A549 (cell line): ENCODE measurements around the gene TRMT2A. TPM values are rescaled to one million over a fixed set of nuclear protein-coding genes. Genes with fewer than 3 reads are reported as not detected.

Experiments used
- ATAC-seq, 2 experiments: fragments of 200-7000 bp in 1 of 2; fragments of >200 bp in 1 of 2; cut with Nextera tagmentation in 1 of 2; cut with Tn5 transposase in 1 of 2; 3 replicates each; pipeline versions ENCODE4 v1.8.0 to v1.9.1; 2018 to 2020; ENCODE audit warnings: mild to moderate bottlenecking in 1 of 2, moderate library complexity in 1 of 2
- CTCF ChIA-PET: fragments of 300-600 bp; sonication (Branson Sonifier 250); formaldehyde crosslinking; extraction: SDS; loops from one replicate; lab custom pipeline; 2021; ENCODE audit warnings: antibody characterized with exemption, inconsistent platforms; lab: Yijun Ruan, JAX
- POLR2A ChIA-PET: fragments of 350-600 bp; formaldehyde crosslinking; extraction: SDS; loops from one replicate; lab custom pipeline; 2021; ENCODE audit warnings: antibody characterized with exemption, inconsistent platforms; lab: Yijun Ruan, JAX
- DNase-seq, 2 experiments: peaks; one replicate each; pipeline versions ENCODE4 v3.0.0 to v3.0.0-alpha.2; 2011 to 2016; ENCODE audit warnings: low read depth in 1 of 2, low spot score in 1 of 2
- FAIRE-seq: peaks from 2 replicates; lab custom pipeline; 2011; peaks lifted over from hg19 to GRCh38; lab: Jason Lieb, UNC
- H3K27ac ChIP-seq, 2 experiments: fragments of >200 bp; sonication (Bioruptor Twin); formaldehyde crosslinking; 3 replicates each; pipeline ENCODE4 v1.5.1; 2016 to 2017
- H3K4me1 ChIP-seq: fragments of >200 bp; sonication (Bioruptor Twin); formaldehyde crosslinking; 3 replicates; pipeline ENCODE4 v1.6.1; 2016
- H3K4me2 ChIP-seq: fragments of >200 bp; sonication (Bioruptor Twin); formaldehyde crosslinking; 3 replicates; pipeline ENCODE4 v1.6.1; 2016
- H3K4me3 ChIP-seq: fragments of >200 bp; sonication (Bioruptor Twin); formaldehyde crosslinking; 3 replicates; pipeline ENCODE4 v1.5.1; 2016
- H3K9me3 ChIP-seq: fragments of >200 bp; sonication (Bioruptor Twin); formaldehyde crosslinking; 3 replicates; pipeline ENCODE4 v1.6.1; 2016
- BHLHE40 ChIP-seq: IDR thresholded peaks from 2 replicates; pipeline ENCODE4 v1.6.1; 2012; ENCODE audit warnings: low read depth, low read length, inconsistent platforms
- CBX8 ChIP-seq: fragments of 200-600 bp; sonication (generic); IDR thresholded peaks from 2 replicates; pipeline ENCODE4 v1.6.1; 2016
- CEBPB ChIP-seq, 2 experiments: fragments of >200 bp in 1 of 2; sonication (Bioruptor Twin) in 1 of 2; formaldehyde crosslinking in 1 of 2; IDR thresholded peaks; 2 replicates each; pipeline ENCODE4 v1.6.1; 2012 to 2016
- CHD2 ChIP-seq: fragments of 150-350 bp; IDR thresholded peaks from 2 replicates; pipeline ENCODE4 v1.6.1; 2014; ENCODE audit warnings: low read length; ENCODE audit not compliant: partially characterized antibody
- FOXS1 ChIP-seq: fragments of 250-450 bp; sonication (Bioruptor Pico); IDR thresholded peaks from 2 replicates; pipeline ENCODE4 v1.5.0; 2020; ENCODE audit warnings: mild to moderate bottlenecking, moderate library complexity
- HDAC2 ChIP-seq: fragments of 200-600 bp; sonication (generic); IDR thresholded peaks from 2 replicates; pipeline ENCODE4 v1.6.1; 2016
- MYC ChIP-seq: IDR thresholded peaks from 2 replicates; pipeline ENCODE4 v1.6.1; 2012; ENCODE audit warnings: mild to moderate bottlenecking, inconsistent platforms, low read length, improper control_type of control experiment, borderline replicate concordance
- RARB ChIP-seq: fragments of 250-450 bp; sonication (Bioruptor Pico); IDR thresholded peaks from 2 replicates; pipeline ENCODE4 v1.8.0; 2021; ENCODE audit warnings: mild to moderate bottlenecking, moderate library complexity
- RCOR1 ChIP-seq: fragments of 150-350 bp; IDR thresholded peaks from 2 replicates; pipeline ENCODE4 v1.6.1; 2014; ENCODE audit warnings: antibody characterized with exemption, low read length, low read depth
- RFX5 ChIP-seq: fragments of 450-650 bp; IDR thresholded peaks from 2 replicates; pipeline ENCODE4 v1.7.1; 2014; ENCODE audit warnings: antibody characterized with exemption, mild to moderate bottlenecking, moderate library complexity
- RNF2 ChIP-seq: fragments of 200-600 bp; sonication (generic); IDR thresholded peaks from 2 replicates; pipeline ENCODE4 v1.6.1; 2016; ENCODE audit warnings: low read depth, mild to moderate bottlenecking, antibody characterized with exemption, moderate library complexity, borderline replicate concordance
- ZC3H11A ChIP-seq: fragments of 450-650 bp; IDR thresholded peaks from 2 replicates; pipeline ENCODE4 v1.6.1; 2014; ENCODE audit warnings: antibody characterized with exemption, mild to moderate bottlenecking
- ZFP36 ChIP-seq: fragments of 450-650 bp; IDR thresholded peaks from 2 replicates; pipeline ENCODE4 v1.6.1; 2014; ENCODE audit warnings: borderline replicate concordance; ENCODE audit not compliant: partially characterized antibody
- WGBS: methylation state at CpG from one replicate; pipeline ENCODE4 v1.1.6; 2017; ENCODE audit errors: missing lambda C conversion rate; 5-methylcytosine and 5-hydroxymethylcytosine counted together
- polyA plus RNA-seq, 4 experiments: library from polyadenylated mRNA; depleted of rRNA in 3 of 4; stranded (reverse); fragments of >200 nt; fragmentation: RNase III in 1 of 4; extraction: RNeasy Plus Mini Kit Qiagen cat#74134 plus additional on column Dnase treatment in 1 of 4; gene quantifications; 2 replicates in 3 of 4; 3 replicates in 1 of 4; pipeline ENCODE4 v1.2.3, GENCODE V29; 2011 to 2017
- TF ChIP-seq, protein P1 (sequence below): IDR thresholded peaks from 2 replicates; pipeline ENCODE4 v1.6.1; 2012
- TF ChIP-seq, protein P2 (sequence below): fragments of >200 bp; sonication (Bioruptor Twin); formaldehyde crosslinking; IDR thresholded peaks from 2 replicates; pipeline ENCODE4 v1.6.1; 2016
- TF ChIP-seq, protein P3 (sequence below): fragments of >200 bp; sonication (Bioruptor Twin); formaldehyde crosslinking; IDR thresholded peaks from 3 replicates; pipeline ENCODE4 v1.6.1; 2016
- TF ChIP-seq, protein P4 (sequence below): fragments of 250-450 bp; sonication (Bioruptor Pico); IDR thresholded peaks from 2 replicates; pipeline ENCODE4 v1.5.0; 2021; ENCODE audit warnings: mild to moderate bottlenecking, moderate library complexity, borderline replicate concordance
- TF ChIP-seq, protein P5 (sequence below): fragments of 200-600 bp; sonication (generic); IDR thresholded peaks from 2 replicates; pipeline ENCODE4 v1.6.1; 2016; ENCODE audit warnings: antibody characterized with exemption, mild to moderate bottlenecking, moderate library complexity
- TF ChIP-seq, protein P6 (sequence below): fragments of >200 bp; sonication (Bioruptor Twin); formaldehyde crosslinking; IDR thresholded peaks from 3 replicates; pipeline ENCODE4 v1.5.1; 2016
- TF ChIP-seq, protein P7 (sequence below): fragments of 250-450 bp; sonication (Bioruptor Pico); IDR thresholded peaks from 2 replicates; pipeline ENCODE4 v1.5.0; 2020; ENCODE audit warnings: low read depth, mild to moderate bottlenecking, moderate library complexity

TRMT2A gene
- polyA plus RNA-seq, 2 of the 4 experiments (the other 2 are of a cell fraction), result 12.3 to 28.8 TPM

DNA sequence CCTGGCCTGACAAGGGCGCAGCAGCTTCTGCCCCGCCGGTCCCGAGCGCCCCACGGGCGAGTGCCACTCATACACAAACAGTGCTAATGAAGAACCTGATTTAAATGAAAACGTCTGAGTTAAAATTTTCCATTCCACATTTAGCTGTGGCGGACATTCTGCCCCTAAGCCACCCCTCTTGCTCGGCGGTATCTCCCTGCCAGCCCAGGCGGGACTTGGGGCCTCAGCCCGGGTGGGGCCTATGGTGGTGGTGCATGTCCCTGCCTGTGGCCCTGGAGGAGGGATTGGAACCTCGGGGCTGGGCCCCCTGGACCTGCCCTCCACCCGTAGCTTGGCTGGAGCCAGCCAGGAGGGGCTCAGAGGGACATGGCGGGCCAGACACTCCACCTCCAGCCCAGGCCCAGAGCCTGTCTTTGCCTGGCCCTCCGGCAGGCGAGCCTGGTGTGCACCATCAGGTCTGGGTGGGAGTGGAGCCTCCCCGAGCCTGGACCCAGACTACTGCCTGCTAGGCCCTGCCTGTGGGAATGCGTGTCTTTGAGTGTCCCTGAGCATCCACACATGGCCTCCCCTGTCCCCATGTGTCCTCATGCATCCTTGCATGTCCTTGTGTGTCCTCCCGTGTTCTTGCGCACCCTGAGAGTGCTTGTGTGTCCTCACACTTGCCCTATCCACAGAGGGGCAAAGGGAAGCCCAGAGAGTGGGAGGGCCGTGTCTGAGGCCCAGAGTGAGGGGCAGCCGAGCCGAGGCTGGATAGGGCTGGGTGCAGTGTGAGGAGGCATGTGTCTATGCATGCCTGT is 19.0 kb upstream of the TRMT2A start:
- ATAC-seq, result no peak
- Histone ChIP-seq H3K9me3 (no peaks in the 10 kb centered on the region), H3K4me2 (no peak overlapping the region), H3K4me3 (no peak overlapping the region), H3K4me1 (peaks cover 7% of the 10 kb centered on the region; the same call in 1 of the 3 replicates), H3K27ac (no peak overlapping the region)
- 95% methylated on average over 16 of the region's 25 CpGs for WGBS
- ChIA-PET POLR2A (no interaction called here), CTCF (interaction anchor here (1.4 kb wide), 1 partner anchor 20 kb away, joined by 3 read pairs; no protein-coding TSS in a partner anchor)
- FAIRE-seq, result no peak
- DNase-seq, result no peak
- TF ChIP-seq, protein P1, sequence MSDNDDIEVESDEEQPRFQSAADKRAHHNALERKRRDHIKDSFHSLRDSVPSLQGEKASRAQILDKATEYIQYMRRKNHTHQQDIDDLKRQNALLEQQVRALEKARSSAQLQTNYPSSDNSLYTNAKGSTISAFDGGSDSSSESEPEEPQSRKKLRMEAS, result no peak
- TF ChIP-seq, protein P2, sequence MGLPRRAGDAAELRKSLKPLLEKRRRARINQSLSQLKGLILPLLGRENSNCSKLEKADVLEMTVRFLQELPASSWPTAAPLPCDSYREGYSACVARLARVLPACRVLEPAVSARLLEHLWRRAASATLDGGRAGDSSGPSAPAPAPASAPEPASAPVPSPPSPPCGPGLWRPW, result no peak
- TF ChIP-seq RCOR1 (no peak), ZFP36 (no peak)
- TF ChIP-seq, protein P3, sequence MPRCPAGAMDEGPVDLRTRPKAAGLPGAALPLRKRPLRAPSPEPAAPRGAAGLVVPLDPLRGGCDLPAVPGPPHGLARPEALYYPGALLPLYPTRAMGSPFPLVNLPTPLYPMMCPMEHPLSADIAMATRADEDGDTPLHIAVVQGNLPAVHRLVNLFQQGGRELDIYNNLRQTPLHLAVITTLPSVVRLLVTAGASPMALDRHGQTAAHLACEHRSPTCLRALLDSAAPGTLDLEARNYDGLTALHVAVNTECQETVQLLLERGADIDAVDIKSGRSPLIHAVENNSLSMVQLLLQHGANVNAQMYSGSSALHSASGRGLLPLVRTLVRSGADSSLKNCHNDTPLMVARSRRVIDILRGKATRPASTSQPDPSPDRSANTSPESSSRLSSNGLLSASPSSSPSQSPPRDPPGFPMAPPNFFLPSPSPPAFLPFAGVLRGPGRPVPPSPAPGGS, result no peak

DNA sequence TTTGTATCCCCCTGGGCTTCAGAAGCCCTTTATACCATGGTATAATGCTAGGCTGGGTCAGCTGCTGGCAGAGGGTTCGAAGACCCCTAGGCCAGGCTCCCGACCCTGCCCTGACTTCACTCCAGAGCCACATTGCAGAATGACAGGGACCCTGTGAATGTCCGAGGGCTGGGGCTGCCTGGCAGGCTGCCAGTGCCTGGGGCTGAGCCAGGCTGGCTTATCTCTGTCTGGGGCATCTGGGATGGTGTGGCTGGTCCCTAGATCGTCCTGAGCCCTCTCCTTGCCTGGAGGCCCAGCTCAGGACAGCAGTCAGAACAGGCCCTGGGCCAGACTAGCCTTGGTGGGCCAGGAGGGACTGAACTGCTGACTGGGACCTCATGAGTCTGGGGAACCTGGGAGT is 18.2 kb upstream of the TRMT2A start:
- Histone ChIP-seq H3K4me1 (peaks cover 7% of the 10 kb centered on the region; the same call in 1 of the 3 replicates), H3K27ac (no peak overlapping the region), H3K4me2 (no peak overlapping the region), H3K9me3 (no peaks in the 10 kb centered on the region), H3K4me3 (no peak overlapping the region)
- ATAC-seq (no peak), FAIRE-seq (no peak), DNase-seq (no peak)
- ChIA-PET CTCF (no interaction called here), POLR2A (no interaction called here)
- WGBS, result 50% methylated on average over 1 of the region's 4 CpGs
- TF ChIP-seq RNF2, result no peak
- TF ChIP-seq CHD2, result no peak
- TF ChIP-seq CEBPB (IDR thresholded peaks at IDR 0.05), result no peak
- TF ChIP-seq RFX5, result no peak
- no peak for TF ChIP-seq RARB (CRISPR knock-in tag)
- TF ChIP-seq HDAC2, result no peak
- TF ChIP-seq, protein P4, sequence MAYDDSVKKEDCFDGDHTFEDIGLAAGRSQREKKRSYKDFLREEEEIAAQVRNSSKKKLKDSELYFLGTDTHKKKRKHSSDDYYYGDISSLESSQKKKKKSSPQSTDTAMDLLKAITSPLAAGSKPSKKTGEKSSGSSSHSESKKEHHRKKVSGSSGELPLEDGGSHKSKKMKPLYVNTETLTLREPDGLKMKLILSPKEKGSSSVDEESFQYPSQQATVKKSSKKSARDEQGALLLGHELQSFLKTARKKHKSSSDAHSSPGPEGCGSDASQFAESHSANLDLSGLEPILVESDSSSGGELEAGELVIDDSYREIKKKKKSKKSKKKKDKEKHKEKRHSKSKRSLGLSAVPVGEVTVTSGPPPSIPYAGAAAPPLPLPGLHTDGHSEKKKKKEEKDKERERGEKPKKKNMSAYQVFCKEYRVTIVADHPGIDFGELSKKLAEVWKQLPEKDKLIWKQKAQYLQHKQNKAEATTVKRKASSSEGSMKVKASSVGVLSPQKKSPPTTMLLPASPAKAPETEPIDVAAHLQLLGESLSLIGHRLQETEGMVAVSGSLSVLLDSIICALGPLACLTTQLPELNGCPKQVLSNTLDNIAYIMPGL (CRISPR knock-in tag), result no peak
- no peak for TF ChIP-seq BHLHE40
- no peak for TF ChIP-seq ZC3H11A
- no peak for TF ChIP-seq MYC
- TF ChIP-seq, protein P5, sequence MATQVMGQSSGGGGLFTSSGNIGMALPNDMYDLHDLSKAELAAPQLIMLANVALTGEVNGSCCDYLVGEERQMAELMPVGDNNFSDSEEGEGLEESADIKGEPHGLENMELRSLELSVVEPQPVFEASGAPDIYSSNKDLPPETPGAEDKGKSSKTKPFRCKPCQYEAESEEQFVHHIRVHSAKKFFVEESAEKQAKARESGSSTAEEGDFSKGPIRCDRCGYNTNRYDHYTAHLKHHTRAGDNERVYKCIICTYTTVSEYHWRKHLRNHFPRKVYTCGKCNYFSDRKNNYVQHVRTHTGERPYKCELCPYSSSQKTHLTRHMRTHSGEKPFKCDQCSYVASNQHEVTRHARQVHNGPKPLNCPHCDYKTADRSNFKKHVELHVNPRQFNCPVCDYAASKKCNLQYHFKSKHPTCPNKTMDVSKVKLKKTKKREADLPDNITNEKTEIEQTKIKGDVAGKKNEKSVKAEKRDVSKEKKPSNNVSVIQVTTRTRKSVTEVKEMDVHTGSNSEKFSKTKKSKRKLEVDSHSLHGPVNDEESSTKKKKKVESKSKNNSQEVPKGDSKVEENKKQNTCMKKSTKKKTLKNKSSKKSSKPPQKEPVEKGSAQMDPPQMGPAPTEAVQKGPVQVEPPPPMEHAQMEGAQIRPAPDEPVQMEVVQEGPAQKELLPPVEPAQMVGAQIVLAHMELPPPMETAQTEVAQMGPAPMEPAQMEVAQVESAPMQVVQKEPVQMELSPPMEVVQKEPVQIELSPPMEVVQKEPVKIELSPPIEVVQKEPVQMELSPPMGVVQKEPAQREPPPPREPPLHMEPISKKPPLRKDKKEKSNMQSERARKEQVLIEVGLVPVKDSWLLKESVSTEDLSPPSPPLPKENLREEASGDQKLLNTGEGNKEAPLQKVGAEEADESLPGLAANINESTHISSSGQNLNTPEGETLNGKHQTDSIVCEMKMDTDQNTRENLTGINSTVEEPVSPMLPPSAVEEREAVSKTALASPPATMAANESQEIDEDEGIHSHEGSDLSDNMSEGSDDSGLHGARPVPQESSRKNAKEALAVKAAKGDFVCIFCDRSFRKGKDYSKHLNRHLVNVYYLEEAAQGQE, result no peak
- no peak for TF ChIP-seq CBX8
- TF ChIP-seq, protein P6, sequence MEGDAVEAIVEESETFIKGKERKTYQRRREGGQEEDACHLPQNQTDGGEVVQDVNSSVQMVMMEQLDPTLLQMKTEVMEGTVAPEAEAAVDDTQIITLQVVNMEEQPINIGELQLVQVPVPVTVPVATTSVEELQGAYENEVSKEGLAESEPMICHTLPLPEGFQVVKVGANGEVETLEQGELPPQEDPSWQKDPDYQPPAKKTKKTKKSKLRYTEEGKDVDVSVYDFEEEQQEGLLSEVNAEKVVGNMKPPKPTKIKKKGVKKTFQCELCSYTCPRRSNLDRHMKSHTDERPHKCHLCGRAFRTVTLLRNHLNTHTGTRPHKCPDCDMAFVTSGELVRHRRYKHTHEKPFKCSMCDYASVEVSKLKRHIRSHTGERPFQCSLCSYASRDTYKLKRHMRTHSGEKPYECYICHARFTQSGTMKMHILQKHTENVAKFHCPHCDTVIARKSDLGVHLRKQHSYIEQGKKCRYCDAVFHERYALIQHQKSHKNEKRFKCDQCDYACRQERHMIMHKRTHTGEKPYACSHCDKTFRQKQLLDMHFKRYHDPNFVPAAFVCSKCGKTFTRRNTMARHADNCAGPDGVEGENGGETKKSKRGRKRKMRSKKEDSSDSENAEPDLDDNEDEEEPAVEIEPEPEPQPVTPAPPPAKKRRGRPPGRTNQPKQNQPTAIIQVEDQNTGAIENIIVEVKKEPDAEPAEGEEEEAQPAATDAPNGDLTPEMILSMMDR, result no peak
- TF ChIP-seq FOXS1 (CRISPR knock-in tag), result no peak
- TF ChIP-seq, protein P7, sequence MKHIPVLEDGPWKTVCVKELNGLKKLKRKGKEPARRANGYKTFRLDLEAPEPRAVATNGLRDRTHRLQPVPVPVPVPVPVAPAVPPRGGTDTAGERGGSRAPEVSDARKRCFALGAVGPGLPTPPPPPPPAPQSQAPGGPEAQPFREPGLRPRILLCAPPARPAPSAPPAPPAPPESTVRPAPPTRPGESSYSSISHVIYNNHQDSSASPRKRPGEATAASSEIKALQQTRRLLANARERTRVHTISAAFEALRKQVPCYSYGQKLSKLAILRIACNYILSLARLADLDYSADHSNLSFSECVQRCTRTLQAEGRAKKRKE, result no peak
